ENCODE results near the gene KCNJ14.

KCNJ14 gene

DNA sequence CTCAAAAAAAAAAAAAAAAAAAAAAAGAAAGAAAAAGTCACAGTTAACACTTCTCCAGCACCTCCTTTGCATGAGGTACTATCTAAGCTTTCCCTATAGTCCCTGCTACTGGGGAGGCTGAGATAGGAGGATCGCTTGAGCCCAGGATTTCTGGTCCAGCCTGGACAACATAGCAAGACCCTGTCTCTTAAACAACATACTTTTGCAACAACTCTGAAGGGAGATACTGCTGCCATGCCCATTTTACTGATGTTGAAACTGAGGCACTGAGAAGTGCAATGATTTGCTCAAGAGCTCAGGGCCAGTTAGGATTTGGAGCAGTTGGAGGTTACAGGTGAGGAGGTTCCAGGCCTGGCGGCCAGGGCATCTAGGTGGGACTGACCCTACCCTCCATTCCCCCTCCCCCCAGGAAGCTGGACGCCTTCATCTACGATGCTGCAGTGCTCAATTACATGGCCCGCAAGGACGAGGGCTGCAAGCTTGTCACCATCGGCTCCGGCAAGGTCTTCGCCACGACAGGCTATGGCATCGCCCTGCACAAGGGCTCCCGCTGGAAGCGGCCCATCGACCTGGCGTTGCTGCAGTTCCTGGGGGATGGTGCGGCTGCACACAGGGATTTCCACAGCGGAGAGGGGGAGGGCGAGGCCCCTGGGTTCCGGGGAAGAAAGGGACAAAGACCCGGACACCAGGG lies 13.9 kb upstream of the KCNJ14 start:
- H3K36me3 ChIP-seq (ENCODE audit: insufficient read depth, low read length) = no peaks in the 10 kb centered on the region; the same call in 1 of the 2 replicates
- peaks cover 6% of the 10 kb centered on the region; the same call in 1 of the 2 replicates for H3K4me1 ChIP-seq (ENCODE audit: insufficient read depth, low read length)
- no peaks in the 10 kb centered on the region for H3K9me3 ChIP-seq (ENCODE audit: control insufficient read depth, insufficient read depth, low read length)
- H3K9ac ChIP-seq (ENCODE audit: low read depth, low read length) = no peak overlapping the region

DNA sequence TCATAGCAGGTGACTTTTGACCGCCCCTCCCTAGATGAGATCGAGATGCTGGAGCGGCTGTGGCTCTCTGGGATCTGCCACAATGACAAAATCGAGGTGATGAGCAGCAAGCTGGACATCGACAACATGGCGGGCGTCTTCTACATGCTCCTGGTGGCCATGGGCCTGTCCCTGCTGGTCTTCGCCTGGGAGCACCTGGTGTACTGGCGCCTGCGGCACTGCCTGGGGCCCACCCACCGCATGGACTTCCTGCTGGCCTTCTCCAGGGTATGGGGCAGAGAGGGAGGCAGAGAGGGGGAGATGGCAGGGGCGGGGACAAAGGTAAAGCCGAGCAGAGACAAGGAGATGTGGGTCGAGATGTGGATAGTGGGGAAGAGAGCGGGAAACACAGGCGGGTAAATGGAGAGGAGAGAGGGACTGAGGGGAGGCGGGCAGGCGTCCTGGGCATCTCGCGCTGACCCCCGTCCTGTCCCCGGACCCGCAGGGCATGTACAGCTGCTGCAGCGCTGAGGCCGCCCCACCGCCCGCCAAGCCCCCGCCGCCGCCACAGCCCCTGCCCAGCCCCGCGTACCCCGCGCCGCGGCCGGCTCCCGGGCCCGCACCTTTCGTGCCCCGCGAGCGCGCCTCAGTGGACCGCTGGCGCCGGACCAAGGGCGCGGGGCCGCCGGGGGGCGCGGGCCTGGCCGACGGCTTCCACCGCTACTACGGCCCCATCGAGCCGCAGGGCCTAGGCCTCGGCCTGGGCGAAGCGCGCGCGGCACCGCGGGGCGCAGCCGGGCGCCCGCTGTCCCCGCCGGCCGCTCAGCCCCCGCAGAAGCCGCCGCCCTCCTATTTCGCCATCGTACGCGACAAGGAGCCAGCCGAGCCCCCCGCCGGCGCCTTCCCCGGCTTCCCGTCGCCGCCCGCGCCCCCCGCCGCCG lies 13.0 kb upstream of the KCNJ14 start:
- no peak overlapping the region for H3K9ac ChIP-seq (ENCODE audit: low read depth, low read length)
- peaks cover under 1% of the 10 kb centered on the region; the same call in 1 of the 2 replicates for H3K4me1 ChIP-seq (ENCODE audit: insufficient read depth, low read length)
- peaks cover under 1% of the 10 kb centered on the region; the same call in 1 of the 2 replicates for H3K36me3 ChIP-seq (ENCODE audit: insufficient read depth, low read length)
- no peaks in the 10 kb centered on the region for H3K9me3 ChIP-seq (ENCODE audit: control insufficient read depth, insufficient read depth, low read length)

DNA sequence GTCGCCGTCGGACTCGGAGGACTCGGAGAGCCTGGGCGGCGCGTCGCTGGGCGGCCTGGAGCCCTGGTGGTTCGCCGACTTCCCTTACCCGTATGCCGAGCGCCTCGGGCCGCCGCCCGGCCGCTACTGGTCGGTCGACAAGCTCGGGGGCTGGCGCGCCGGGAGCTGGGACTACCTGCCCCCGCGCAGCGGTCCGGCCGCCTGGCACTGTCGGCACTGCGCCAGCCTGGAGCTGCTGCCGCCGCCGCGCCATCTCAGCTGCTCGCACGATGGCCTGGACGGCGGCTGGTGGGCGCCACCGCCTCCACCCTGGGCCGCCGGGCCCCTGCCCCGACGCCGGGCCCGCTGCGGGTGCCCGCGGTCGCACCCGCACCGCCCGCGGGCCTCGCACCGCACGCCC lies 12.1 kb upstream of the KCNJ14 start:
- H3K4me1 ChIP-seq (ENCODE audit: insufficient read depth, low read length) = no peaks in the 10 kb centered on the region; the same call in 1 of the 2 replicates
- peak overlapping the region; percentile 15; the same call in 1 of the 2 replicates for H3K9ac ChIP-seq (ENCODE audit: low read depth, low read length)
- peaks cover 8% of the 10 kb centered on the region; the same call in 1 of the 2 replicates for H3K36me3 ChIP-seq (ENCODE audit: insufficient read depth, low read length)
- no peaks in the 10 kb centered on the region for H3K9me3 ChIP-seq (ENCODE audit: control insufficient read depth, insufficient read depth, low read length)

DNA sequence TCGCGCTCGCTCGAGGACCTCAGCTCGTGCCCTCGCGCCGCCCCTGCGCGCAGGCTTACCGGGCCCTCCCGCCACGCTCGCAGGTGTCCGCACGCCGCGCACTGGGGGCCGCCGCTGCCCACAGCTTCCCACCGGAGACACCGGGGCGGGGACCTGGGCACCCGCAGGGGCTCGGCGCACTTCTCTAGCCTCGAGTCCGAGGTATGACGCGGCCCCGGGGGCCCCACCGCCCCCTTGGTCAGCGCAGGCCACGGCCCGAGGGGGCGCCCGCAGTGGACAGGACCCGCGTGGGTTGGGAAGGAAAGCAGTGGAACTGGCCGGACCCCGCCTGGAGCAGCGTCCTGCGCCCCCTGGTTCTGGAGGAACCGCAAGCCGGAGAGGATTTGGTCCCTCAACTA lies 11.6 kb upstream of the KCNJ14 start:
- Histone ChIP-seq H3K4me1 (ENCODE audit: insufficient read depth, low read length) (no peaks in the 10 kb centered on the region; the same call in 1 of the 2 replicates), H3K9me3 (ENCODE audit: control insufficient read depth, insufficient read depth, low read length) (no peaks in the 10 kb centered on the region), H3K9ac (ENCODE audit: low read depth, low read length) (peak overlapping the region; percentile 95; the same call in 1 of the 2 replicates), H3K36me3 (ENCODE audit: insufficient read depth, low read length) (peaks cover 9% of the 10 kb centered on the region; the same call in 1 of the 2 replicates)

DNA sequence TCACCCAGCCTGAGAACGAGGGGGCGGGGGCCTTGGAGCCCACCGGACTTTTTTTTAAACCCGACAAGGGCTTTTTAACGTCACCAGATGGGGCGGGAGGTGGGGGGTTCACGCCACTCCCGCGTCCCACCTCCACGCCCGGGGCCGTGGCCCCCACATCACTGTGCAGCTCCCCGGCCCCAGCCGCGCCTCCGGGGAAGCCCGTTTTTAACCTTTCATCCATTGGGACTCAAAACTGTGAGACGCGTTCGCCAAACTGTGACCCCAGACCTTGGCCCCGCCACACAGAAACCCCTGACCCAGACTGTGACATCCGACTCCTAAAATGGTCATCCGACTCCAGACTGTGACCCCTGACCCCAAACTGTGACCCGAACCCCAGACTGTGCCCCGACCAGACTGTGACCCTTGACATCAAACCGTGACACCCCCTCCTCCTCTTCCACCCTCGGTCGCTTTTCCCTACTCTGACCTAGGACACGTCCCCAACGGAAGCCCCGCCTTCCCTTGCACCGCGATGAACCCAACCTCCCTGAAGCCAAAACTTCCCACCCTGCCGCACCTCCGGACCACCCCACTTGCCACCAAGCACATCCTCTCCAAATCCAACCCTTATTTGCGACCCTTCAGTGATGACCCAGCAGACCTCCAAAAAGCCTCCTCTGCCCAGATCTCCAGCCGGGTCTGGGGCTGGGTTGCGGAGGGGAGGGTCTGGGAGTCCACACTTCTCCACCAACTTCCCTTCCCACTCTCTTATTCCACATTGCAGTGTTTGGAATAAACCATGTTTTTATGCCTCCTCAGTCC lies 11.0 kb upstream of the KCNJ14 start:
- Histone ChIP-seq H3K4me1 (ENCODE audit: insufficient read depth, low read length) (no peaks in the 10 kb centered on the region; the same call in 1 of the 2 replicates), H3K9ac (ENCODE audit: low read depth, low read length) (peak overlapping the region; percentile 95; the same call in 1 of the 2 replicates), H3K36me3 (ENCODE audit: insufficient read depth, low read length) (peaks cover 12% of the 10 kb centered on the region; the same call in 1 of the 2 replicates), H3K9me3 (ENCODE audit: control insufficient read depth, insufficient read depth, low read length) (no peaks in the 10 kb centered on the region)

DNA sequence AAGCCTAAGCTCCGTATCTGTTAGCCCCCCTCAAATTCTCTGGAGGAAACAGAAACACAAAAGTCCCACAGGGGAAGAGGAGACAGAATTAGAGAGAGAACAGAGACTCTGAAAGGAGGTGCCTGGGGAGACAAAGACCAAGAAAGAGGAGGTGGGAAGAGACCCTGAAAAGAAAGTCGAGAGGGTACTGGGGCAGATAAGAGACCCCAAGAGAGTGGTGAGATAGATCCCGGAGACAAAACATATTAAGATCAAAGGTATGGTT lies 10.5 kb upstream of the KCNJ14 start:
- peaks cover 14% of the 10 kb centered on the region; the same call in 1 of the 2 replicates for H3K36me3 ChIP-seq (ENCODE audit: insufficient read depth, low read length)
- H3K4me1 ChIP-seq (ENCODE audit: insufficient read depth, low read length) = no peaks in the 10 kb centered on the region; the same call in 1 of the 2 replicates
- no peaks in the 10 kb centered on the region for H3K9me3 ChIP-seq (ENCODE audit: control insufficient read depth, insufficient read depth, low read length)
- H3K9ac ChIP-seq (ENCODE audit: low read depth, low read length) = peak overlapping the region; percentile 95; the same call in 1 of the 2 replicates

DNA sequence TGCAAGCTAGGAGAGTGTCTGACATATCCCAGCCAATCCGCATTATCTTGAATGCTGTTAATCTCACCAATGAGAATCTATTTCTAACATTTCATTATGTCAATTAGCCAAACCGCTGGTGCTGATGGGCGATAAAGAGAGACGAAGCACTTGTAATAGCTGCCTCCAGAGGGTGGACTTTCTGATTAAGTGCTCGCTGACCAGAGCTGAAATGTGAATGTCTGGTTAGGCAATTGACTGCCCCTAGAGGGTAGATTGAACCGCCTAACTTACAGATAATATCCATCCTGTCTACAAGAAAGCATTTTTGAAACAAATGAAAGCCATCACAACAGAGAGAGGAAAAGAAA lies 10.1 kb upstream of the KCNJ14 start:
- H3K4me1 ChIP-seq (ENCODE audit: insufficient read depth, low read length) = no peaks in the 10 kb centered on the region; the same call in 1 of the 2 replicates
- peak overlapping the region; percentile 95 for H3K9ac ChIP-seq (ENCODE audit: low read depth, low read length)
- peaks cover 14% of the 10 kb centered on the region; the same call in 1 of the 2 replicates for H3K36me3 ChIP-seq (ENCODE audit: insufficient read depth, low read length)
- no peaks in the 10 kb centered on the region for H3K9me3 ChIP-seq (ENCODE audit: control insufficient read depth, insufficient read depth, low read length)

DNA sequence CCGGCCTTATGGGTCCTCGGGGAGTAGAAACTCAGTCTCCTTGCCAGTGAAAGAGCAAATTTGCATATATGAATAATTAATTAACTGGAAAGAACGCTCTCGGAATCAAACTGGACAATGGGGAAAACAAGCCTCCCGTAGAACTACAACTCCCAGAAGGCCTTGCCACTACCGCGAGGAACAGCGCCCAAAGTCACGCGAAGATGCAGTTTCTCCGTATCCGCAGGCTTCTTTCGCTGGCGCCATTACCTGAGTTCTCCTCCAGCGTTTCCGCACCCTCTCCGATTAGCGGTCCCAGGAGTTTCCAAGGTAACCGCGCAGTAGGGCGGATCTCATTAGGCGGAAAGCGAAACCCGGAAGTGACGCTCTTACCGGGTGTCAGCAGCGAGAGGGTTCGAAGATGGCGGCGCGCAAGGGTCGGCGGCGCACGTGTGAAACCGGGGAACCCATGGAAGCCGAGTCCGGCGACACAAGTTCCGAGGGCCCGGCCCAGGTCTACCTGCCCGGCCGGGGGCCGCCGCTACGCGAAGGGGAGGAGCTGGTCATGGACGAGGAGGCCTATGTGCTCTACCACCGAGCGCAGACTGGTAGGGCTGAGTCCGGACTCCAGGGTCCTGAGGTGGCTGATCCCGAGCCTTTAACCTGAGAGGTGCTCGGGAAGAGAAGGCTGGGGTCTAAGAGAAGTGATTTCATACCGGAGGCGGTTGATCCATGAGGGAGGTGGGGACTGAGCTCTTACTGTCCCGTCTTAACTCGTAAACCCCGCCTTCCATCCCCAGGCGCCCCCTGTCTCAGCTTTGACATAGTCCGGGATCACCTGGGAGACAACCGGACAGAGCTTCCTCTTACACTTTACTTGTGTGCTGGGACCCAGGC lies 9.5 kb upstream of the KCNJ14 start, which contains the start of gene GRWD1:
Gene GRWD1, plus strand, starts transcription at position 378 of the 876 bp plus-strand sequence. Its CDS starts 23 bp downstream, at position 401.
- peaks cover 15% of the 10 kb centered on the region; the same call in 1 of the 2 replicates for H3K36me3 ChIP-seq (ENCODE audit: insufficient read depth, low read length)
- H3K9ac ChIP-seq (ENCODE audit: low read depth, low read length) = peak within 1 kb of the TSS; percentile 95
- H3K4me1 ChIP-seq (ENCODE audit: insufficient read depth, low read length) = no peaks in the 10 kb centered on the region; the same call in 1 of the 2 replicates
- no peaks in the 10 kb centered on the region for H3K9me3 ChIP-seq (ENCODE audit: control insufficient read depth, insufficient read depth, low read length)

DNA sequence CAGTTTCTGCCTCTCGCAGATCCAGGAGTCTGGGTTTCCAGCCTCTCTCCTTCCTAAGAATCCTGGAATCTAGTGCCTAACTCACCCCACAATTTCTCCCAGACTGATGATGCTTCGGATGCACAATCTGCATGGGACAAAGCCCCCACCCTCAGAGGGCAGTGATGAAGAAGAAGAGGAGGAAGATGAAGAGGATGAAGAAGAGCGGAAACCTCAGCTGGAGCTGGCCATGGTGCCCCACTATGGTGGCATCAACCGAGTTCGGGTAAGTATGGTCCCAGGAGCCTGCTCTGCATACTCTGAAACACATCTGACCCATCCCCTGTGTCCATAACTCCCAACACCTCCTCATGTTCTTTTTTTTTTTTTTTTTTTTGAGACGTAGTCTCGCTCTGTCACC lies 8.8 kb upstream of the KCNJ14 start:
- Histone ChIP-seq H3K9me3 (ENCODE audit: control insufficient read depth, insufficient read depth, low read length) (no peaks in the 10 kb centered on the region), H3K9ac (ENCODE audit: low read depth, low read length) (peak overlapping the region; percentile 95), H3K36me3 (ENCODE audit: insufficient read depth, low read length) (peaks cover 22% of the 10 kb centered on the region), H3K4me1 (ENCODE audit: insufficient read depth, low read length) (no peaks in the 10 kb centered on the region; the same call in 1 of the 2 replicates)

DNA sequence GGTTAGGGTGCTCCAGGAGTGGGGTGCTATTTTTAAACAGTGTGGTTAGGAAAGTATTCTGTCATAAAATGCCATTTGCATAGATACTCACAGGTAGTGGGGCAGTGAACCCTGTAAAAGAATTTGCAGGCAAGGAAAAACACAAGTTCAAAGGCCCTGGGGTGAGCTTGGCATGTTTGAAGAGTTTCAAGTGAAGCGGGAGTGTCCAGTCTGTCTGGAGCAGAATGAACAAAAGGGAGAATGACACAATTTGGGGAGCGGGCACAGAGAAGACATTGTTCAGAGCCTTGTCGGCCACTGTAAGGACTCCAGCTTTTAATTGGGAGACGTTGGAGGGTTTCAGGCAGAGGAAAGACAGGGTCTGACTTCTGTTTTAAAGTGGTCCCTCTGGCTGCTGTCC lies 6.8 kb upstream of the KCNJ14 start:
- Histone ChIP-seq H3K9ac (ENCODE audit: low read depth, low read length) (no peak overlapping the region), H3K9me3 (ENCODE audit: control insufficient read depth, insufficient read depth, low read length) (no peaks in the 10 kb centered on the region), H3K4me1 (ENCODE audit: insufficient read depth, low read length) (no peaks in the 10 kb centered on the region; the same call in 1 of the 2 replicates), H3K36me3 (ENCODE audit: insufficient read depth, low read length) (peaks cover 24% of the 10 kb centered on the region)

DNA sequence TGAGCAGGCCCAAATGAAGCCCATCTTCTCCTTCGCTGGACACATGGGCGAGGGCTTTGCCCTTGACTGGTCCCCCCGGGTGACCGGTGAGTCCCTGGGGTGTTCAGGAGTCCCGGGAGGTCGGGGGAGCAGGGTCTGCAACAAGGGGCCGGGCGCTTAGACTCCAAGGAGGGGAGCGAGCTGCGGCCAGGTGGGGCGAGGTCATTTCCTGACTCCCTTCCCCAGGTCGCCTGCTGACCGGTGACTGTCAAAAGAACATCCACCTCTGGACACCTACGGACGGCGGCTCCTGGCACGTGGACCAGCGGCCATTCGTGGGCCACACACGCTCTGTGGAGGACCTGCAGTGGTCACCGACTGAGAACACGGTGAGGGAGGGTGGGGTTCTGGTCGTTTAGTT lies 4.9 kb upstream of the KCNJ14 start:
- Histone ChIP-seq H3K9ac (ENCODE audit: low read depth, low read length) (no peak overlapping the region), H3K9me3 (ENCODE audit: control insufficient read depth, insufficient read depth, low read length) (no peaks in the 10 kb centered on the region), H3K4me1 (ENCODE audit: insufficient read depth, low read length) (no peaks in the 10 kb centered on the region; the same call in 1 of the 2 replicates), H3K36me3 (ENCODE audit: insufficient read depth, low read length) (peaks cover 24% of the 10 kb centered on the region)

DNA sequence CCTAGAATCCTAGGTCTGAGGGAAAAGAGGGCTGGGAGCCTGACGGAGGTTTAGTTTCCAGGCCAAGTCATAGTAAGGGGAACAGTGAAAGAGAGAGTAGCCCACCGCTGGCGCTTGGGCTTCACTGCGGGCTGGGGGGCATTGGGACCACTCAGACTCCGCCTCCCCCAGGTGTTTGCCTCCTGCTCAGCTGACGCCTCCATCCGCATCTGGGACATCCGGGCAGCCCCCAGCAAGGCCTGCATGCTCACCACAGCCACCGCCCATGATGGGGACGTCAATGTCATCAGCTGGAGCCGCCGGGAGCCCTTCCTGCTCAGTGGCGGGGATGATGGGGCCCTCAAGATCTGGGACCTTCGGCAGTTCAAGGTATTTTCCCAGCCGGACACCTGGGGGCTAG lies 4.5 kb upstream of the KCNJ14 start:
- H3K9ac ChIP-seq (ENCODE audit: low read depth, low read length) = no peak overlapping the region
- no peaks in the 10 kb centered on the region for H3K9me3 ChIP-seq (ENCODE audit: control insufficient read depth, insufficient read depth, low read length)
- H3K36me3 ChIP-seq (ENCODE audit: insufficient read depth, low read length) = peaks cover 27% of the 10 kb centered on the region
- no peaks in the 10 kb centered on the region; the same call in 1 of the 2 replicates for H3K4me1 ChIP-seq (ENCODE audit: insufficient read depth, low read length)

DNA sequence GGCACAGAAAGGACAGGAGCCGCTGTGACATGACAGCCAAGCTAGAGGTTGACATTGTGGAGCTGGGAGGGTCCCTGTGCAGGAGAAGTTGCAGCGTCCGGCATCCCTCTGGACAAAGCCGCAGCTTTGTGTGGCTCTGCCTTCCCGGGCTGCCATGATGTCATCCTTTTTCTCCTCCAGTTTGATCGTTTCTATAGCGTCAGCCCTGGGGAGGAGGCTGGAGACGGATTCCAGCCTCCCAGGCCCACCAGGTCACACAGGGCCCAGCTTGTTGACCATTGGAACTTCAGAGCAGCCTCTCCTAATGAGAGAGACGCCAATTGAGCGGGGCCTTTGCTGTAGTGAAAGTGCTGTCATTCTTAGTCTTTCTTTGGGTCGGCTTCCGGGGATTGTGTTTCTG lies 3.8 kb upstream of the KCNJ14 start:
- no peak overlapping the region for H3K9ac ChIP-seq (ENCODE audit: low read depth, low read length)
- H3K36me3 ChIP-seq (ENCODE audit: insufficient read depth, low read length) = peaks cover 28% of the 10 kb centered on the region
- H3K9me3 ChIP-seq (ENCODE audit: control insufficient read depth, insufficient read depth, low read length) = no peaks in the 10 kb centered on the region
- H3K4me1 ChIP-seq (ENCODE audit: insufficient read depth, low read length) = no peaks in the 10 kb centered on the region

All from ES-I3 (cell line).